PC-3 (cell line): ENCODE measurements around the gene DIRAS1. TPM values are rescaled to one million over a fixed set of nuclear protein-coding genes. Genes with fewer than 3 reads are reported as not detected.

Experiments used
- ATAC-seq: fragments of 200-7000 bp; cut with Tn5 transposase; 2 replicates; pipeline ENCODE4 v1.9.1; 2020; ENCODE audit warnings: mild to moderate bottlenecking, moderate library complexity
- BruUV-seq: library from RNA; stranded (reverse); fragments of 400-500 nt; replicated peaks from 2 replicates; lab custom pipeline; 2021; lab: Mats Ljungman, UMichigan
- CTCF ChIA-PET: fragments of 300-600 bp; sonication (Branson Sonifier 250); formaldehyde crosslinking; loops from one replicate; lab custom pipeline; 2022; ENCODE audit warnings: antibody characterized with exemption; lab: Charles Lee
- POLR2A ChIA-PET: fragments of 300-600 bp; sonication (Branson Sonifier 250); formaldehyde crosslinking; loops from one replicate; lab custom pipeline; 2022; ENCODE audit warnings: antibody characterized with exemption; ENCODE audit not compliant: unreplicated experiment; lab: Charles Lee
- DNase-seq: peaks from one replicate; pipeline ENCODE4 v3.0.0-alpha.2; 2015
- H2AFZ ChIP-seq: fragments of 300-600 bp; sonication (generic); 2 replicates; pipeline ENCODE4 v1.6.0; 2016; ENCODE audit warnings: antibody characterized with exemption, low read length
- H3F3A ChIP-seq: fragments of 300-600 bp; sonication (generic); one replicate; pipeline ENCODE4 v1.6.0; 2017; ENCODE audit warnings: antibody characterized with exemption, low read length, control low read depth, mild to moderate bottlenecking; ENCODE audit not compliant: unreplicated experiment
- H3K27ac ChIP-seq: fragments of 300-600 bp; sonication (generic); 2 replicates; pipeline ENCODE4 v1.5.1; 2016; ENCODE audit warnings: mild to moderate bottlenecking, low read length
- H3K27me3 ChIP-seq: fragments of 300-600 bp; sonication (generic); 2 replicates; pipeline ENCODE4 v1.6.1; 2016; ENCODE audit warnings: low read length, mixed read lengths
- H3K36me3 ChIP-seq: fragments of 300-600 bp; sonication (generic); 2 replicates; pipeline ENCODE4 v1.6.1; 2016; ENCODE audit warnings: low read depth, mixed run types, low read length, mixed read lengths
- H3K4me1 ChIP-seq: fragments of 300-600 bp; sonication (generic); 2 replicates; pipeline ENCODE4 v1.5.1; 2016; ENCODE audit warnings: low read length; ENCODE audit not compliant: insufficient read depth
- H3K4me2 ChIP-seq: fragments of 300-600 bp; sonication (generic); 2 replicates; pipeline ENCODE4 v1.6.0; 2016; ENCODE audit warnings: low read length
- H3K4me3 ChIP-seq: fragments of 300-600 bp; sonication (generic); 2 replicates; pipeline ENCODE4 v1.5.1; 2016; ENCODE audit warnings: mild to moderate bottlenecking, low read length, mixed read lengths
- H3K79me2 ChIP-seq: fragments of 300-600 bp; sonication (generic); 2 replicates; pipeline ENCODE4 v1.6.1; 2017; ENCODE audit warnings: low read length, mixed read lengths
- H3K9ac ChIP-seq: fragments of 300-600 bp; sonication (generic); 2 replicates; pipeline ENCODE4 v1.6.0; 2016; ENCODE audit warnings: mild to moderate bottlenecking, low read length
- H3K9me2 ChIP-seq: fragments of 300-600 bp; sonication (generic); replicated peaks from 2 replicates; pipeline ENCODE4 v1.6.1; 2016; ENCODE audit warnings: mixed run types, low read length, mixed read lengths
- H3K9me3 ChIP-seq: fragments of 300-600 bp; sonication (generic); 2 replicates; pipeline ENCODE4 v1.6.1; 2016; ENCODE audit warnings: low read length, mixed read lengths
- H4K20me1 ChIP-seq: fragments of 300-600 bp; sonication (generic); 2 replicates; pipeline ENCODE4 v1.6.1; 2016; ENCODE audit warnings: low read length, mixed read lengths
- CTCF ChIP-seq: fragments of 300-600 bp; sonication (generic); conservative IDR thresholded peaks from 2 replicates; pipeline ENCODE4 v1.5.1; 2017; ENCODE audit warnings: antibody characterized with exemption, low read depth, mild to moderate bottlenecking, low read length
- EZH2 ChIP-seq: fragments of 300-600 bp; sonication (generic); IDR thresholded peaks from one replicate; pipeline ENCODE4 v1.6.1; 2017; ENCODE audit warnings: antibody characterized with exemption, mild to moderate bottlenecking, low read length; ENCODE audit not compliant: unreplicated experiment
- EZH2phosphoT487 ChIP-seq: fragments of 300-600 bp; sonication (generic); IDR thresholded peaks from 2 replicates; pipeline ENCODE4 v1.6.1; 2018; ENCODE audit warnings: mild to moderate bottlenecking, antibody characterized with exemption, low read length, borderline replicate concordance
- intact Hi-C: fragments of 100-400 bp; cut with micrococcal nuclease; formaldehyde crosslinking; loops from 2 replicates; pipeline ENCODE4 v1.9.0; 2023
- total RNA-seq: library from RNA; depleted of rRNA; stranded (reverse); fragments of >200 nt; gene quantifications from 2 replicates; pipeline ENCODE4 v1.2.3, GENCODE V29; 2014

The DIRAS1 gene
- total RNA-seq, 1 experiment from 2014 or later, result 2.0 TPM

GRCh38 chr19:2764945-2765344, 43.8 kb upstream of the DIRAS1 start:
- H3F3A ChIP-seq, result no peaks in the 10 kb centered on the region
- CTCF ChIA-PET, result no interaction called here
- no peaks in the 10 kb centered on the region for H3K27me3 ChIP-seq
- no peaks in the 10 kb centered on the region for H3K4me1 ChIP-seq
- H3K9me3 ChIP-seq, result no peaks in the 10 kb centered on the region
- DNase-seq (no peak), ATAC-seq (no peak)
- no peaks in the 10 kb centered on the region for H4K20me1 ChIP-seq
- no TSS peak for BruUV-seq
- H3K36me3 ChIP-seq, result no peaks in the 10 kb centered on the region; the same call in 1 of the 2 replicates
- no peak overlapping the region for H3K4me2 ChIP-seq
- H3K9me2 ChIP-seq, result no peaks in the 10 kb centered on the region
- no peak overlapping the region for H2AFZ ChIP-seq
- H3K4me3 ChIP-seq, result no peak overlapping the region
- no peak overlapping the region for H3K9ac ChIP-seq
- no peak for TF ChIP-seq EZH2
- no peak for TF ChIP-seq CTCF
- no peak for TF ChIP-seq EZH2phosphoT487
- intact Hi-C loops, result no loop called here
- H3K79me2 ChIP-seq, result peaks cover 1% of the 10 kb centered on the region
- no peak overlapping the region for H3K27ac ChIP-seq
- POLR2A ChIA-PET, result no interaction called here

GRCh38 chr19:2763687-2764086, 42.5 kb upstream of the DIRAS1 start:
- no peaks in the 10 kb centered on the region for H3F3A ChIP-seq
- H2AFZ ChIP-seq, result no peak overlapping the region
- no peaks in the 10 kb centered on the region for H3K27me3 ChIP-seq
- H4K20me1 ChIP-seq, result no peaks in the 10 kb centered on the region
- BruUV-seq, result no TSS peak
- no peaks in the 10 kb centered on the region for H3K79me2 ChIP-seq
- ChIA-PET CTCF (no interaction called here), POLR2A (no interaction called here)
- no peaks in the 10 kb centered on the region for H3K9me3 ChIP-seq
- no peak overlapping the region for H3K4me3 ChIP-seq
- TF ChIP-seq EZH2, result no peak
- TF ChIP-seq CTCF, result no peak
- TF ChIP-seq EZH2phosphoT487, result no peak
- no peaks in the 10 kb centered on the region; the same call in 1 of the 2 replicates for H3K36me3 ChIP-seq
- H3K27ac ChIP-seq, result no peak overlapping the region
- DNase-seq, result no peak
- H3K9me2 ChIP-seq, result no peaks in the 10 kb centered on the region
- no peak for ATAC-seq
- H3K4me2 ChIP-seq, result no peak overlapping the region
- no peaks in the 10 kb centered on the region for H3K4me1 ChIP-seq
- H3K9ac ChIP-seq, result no peak overlapping the region
- intact Hi-C loops, result no loop called here

GRCh38 chr19:2762783-2763496, 41.8 kb upstream of the DIRAS1 start:
- Histone ChIP-seq H3K4me1 (no peaks in the 10 kb centered on the region), H3K9me2 (no peaks in the 10 kb centered on the region), H3K79me2 (no peaks in the 10 kb centered on the region), H3K27me3 (no peaks in the 10 kb centered on the region), H3F3A (no peaks in the 10 kb centered on the region), H3K36me3 (no peaks in the 10 kb centered on the region; the same call in 1 of the 2 replicates), H2AFZ (no peak overlapping the region), H3K9me3 (no peaks in the 10 kb centered on the region), H3K4me3 (no peak overlapping the region), H3K27ac (no peak overlapping the region), H3K4me2 (no peak overlapping the region), H4K20me1 (no peaks in the 10 kb centered on the region), H3K9ac (no peak overlapping the region)
- intact Hi-C loops, result no loop called here
- BruUV-seq, result no TSS peak
- TF ChIP-seq CTCF (no peak), EZH2phosphoT487 (no peak), EZH2 (no peak)
- CTCF ChIA-PET, result no interaction called here
- DNase-seq (no peak), ATAC-seq (no peak)
- POLR2A ChIA-PET, result no interaction called here
